Glutamatergic neuron (in vitro differentiated cells): Measurements from ENCODE around the gene LENEP. TPM values are rescaled to one million over a fixed set of nuclear protein-coding genes. Genes with fewer than 3 reads are reported as not detected.

Source experiments
- DNase-seq: peaks from one replicate; pipeline ENCODE4 v3.0.0; 2022
- H3K27ac Mint-ChIP-seq: one replicate; pipeline ENCODE4 v1.8.0; 2020; ENCODE audit warnings: mild to moderate bottlenecking, mixed read lengths, inconsistent platforms; ENCODE audit not compliant: unreplicated experiment
- H3K27me3 Mint-ChIP-seq: one replicate; pipeline ENCODE4 v1.8.0; 2020; ENCODE audit warnings: mild to moderate bottlenecking, moderate library complexity, mixed read lengths, inconsistent platforms; ENCODE audit not compliant: unreplicated experiment
- H3K36me3 Mint-ChIP-seq: one replicate; pipeline ENCODE4 v1.8.0; 2020; ENCODE audit warnings: mild to moderate bottlenecking, mixed read lengths, inconsistent platforms; ENCODE audit not compliant: unreplicated experiment
- H3K4me1 Mint-ChIP-seq: one replicate; pipeline ENCODE4 v1.8.0; 2020; ENCODE audit warnings: mild to moderate bottlenecking, low read depth, mixed read lengths, inconsistent platforms; ENCODE audit not compliant: unreplicated experiment
- H3K4me3 Mint-ChIP-seq: one replicate; pipeline ENCODE4 v1.8.0; 2020; ENCODE audit warnings: mild to moderate bottlenecking, mixed read lengths, inconsistent platforms; ENCODE audit not compliant: unreplicated experiment
- H3K9me3 Mint-ChIP-seq: one replicate; pipeline ENCODE4 v1.8.0; 2020; ENCODE audit warnings: mild to moderate bottlenecking, moderate library complexity, mixed read lengths, inconsistent platforms; ENCODE audit not compliant: unreplicated experiment
- CTCF ChIP-seq: fragments of 200-600 bp; sonication (generic); IDR thresholded peaks from one replicate; pipeline ENCODE4 v1.5.0; 2021; ENCODE audit not compliant: partially characterized antibody, unreplicated experiment
- total RNA-seq: library from RNA; stranded (reverse); fragmentation: NEBNext Ultra II Directional; extraction: Animal tissue kit (Norgen Biotek cat#: 25700); gene quantifications from one replicate; pipeline ENCODE4 v1.2.1, GENCODE V29; 2021; ENCODE audit not compliant: unreplicated experiment

Gene LENEP
- total RNA-seq, 1 donor from 2014 or later = 1.3 TPM

GRCh38 chr1:155015527-155016230 lies 22.3 kb downstream of the LENEP start:
- Mint-ChIP-seq H3K4me3 (peak overlapping the region; percentile 42), H3K9me3 (peaks cover 12% of the 10 kb centered on the region), H3K36me3 (no peaks in the 10 kb centered on the region), H3K27ac (no peak overlapping the region), H3K27me3 (peaks cover 6% of the 10 kb centered on the region), H3K4me1 (peaks cover 20% of the 10 kb centered on the region)
- no peak for DNase-seq
- TF ChIP-seq CTCF = no peak

DNA sequence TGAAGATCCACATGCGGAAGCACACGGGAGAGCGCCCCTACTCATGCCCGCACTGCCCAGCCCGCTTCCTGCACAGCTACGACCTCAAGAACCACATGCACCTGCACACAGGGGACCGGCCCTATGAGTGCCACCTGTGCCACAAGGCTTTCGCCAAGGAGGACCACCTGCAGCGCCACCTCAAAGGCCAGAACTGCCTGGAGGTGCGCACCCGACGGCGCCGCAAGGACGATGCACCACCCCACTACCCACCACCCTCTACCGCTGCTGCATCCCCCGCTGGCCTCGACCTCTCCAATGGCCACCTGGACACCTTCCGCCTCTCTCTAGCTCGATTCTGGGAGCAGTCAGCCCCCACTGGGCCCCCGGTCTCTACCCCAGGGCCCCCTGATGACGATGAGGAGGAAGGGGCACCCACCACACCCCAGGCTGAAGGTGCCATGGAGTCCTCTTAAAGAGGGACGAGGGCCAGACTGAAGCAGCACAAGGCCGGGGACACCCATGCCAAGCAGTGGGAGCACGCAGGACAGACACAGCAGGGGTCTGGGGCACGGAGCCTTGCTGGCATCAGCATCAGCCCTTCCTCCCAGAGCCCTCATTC lies 22.9 kb downstream of the LENEP start:
- H3K27me3 Mint-ChIP-seq = peaks cover 7% of the 10 kb centered on the region
- peak overlapping the region; percentile 59 for H3K4me3 Mint-ChIP-seq
- H3K9me3 Mint-ChIP-seq = peaks cover 12% of the 10 kb centered on the region
- H3K27ac Mint-ChIP-seq = no peak overlapping the region
- H3K4me1 Mint-ChIP-seq = peaks cover 20% of the 10 kb centered on the region
- H3K36me3 Mint-ChIP-seq = no peaks in the 10 kb centered on the region
- no peak for TF ChIP-seq CTCF
- no peak for DNase-seq

- Mint-ChIP-seq H3K36me3 (no peaks in the 10 kb centered on the region), H3K4me1 (peaks cover 19% of the 10 kb centered on the region), H3K27me3 (peaks cover 12% of the 10 kb centered on the region), H3K9me3 (peaks cover 12% of the 10 kb centered on the region), H3K4me3 (peak overlapping the region; percentile 72), H3K27ac (peak overlapping the region; percentile 92)
- TF ChIP-seq CTCF = peak; percentile 93
- peak; percentile 93 for DNase-seq
These were observed 23.9 kb downstream of the LENEP start for GRCh38 chr1:155017041-155017945.

DNA sequence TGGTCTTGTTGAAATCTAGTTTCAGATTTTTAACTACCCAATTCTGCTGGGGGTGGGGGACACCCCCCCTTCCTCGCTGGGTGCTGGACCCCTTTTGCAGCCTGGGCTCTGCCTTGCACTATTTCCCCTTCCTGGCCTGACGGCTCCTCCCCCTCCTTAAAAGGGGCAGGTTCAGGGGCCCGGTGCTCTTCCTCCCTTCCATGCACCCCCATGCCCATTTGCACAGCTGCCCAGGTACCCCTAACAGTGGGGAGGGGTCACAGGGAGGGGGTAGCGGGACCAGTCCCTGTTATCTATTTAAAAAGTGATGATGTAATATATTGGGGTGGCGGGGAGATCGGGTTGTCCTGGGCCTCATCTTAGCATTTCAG lies 24.5 kb downstream of the LENEP start:
- Mint-ChIP-seq H3K4me3 (peak overlapping the region; percentile 71), H3K36me3 (no peaks in the 10 kb centered on the region)
- DNase-seq = no peak

More for the DNA sequence above, 24.5 kb downstream of the LENEP start:
- Mint-ChIP-seq H3K27ac (peak overlapping the region; percentile 84), H3K4me1 (peaks cover 19% of the 10 kb centered on the region), H3K27me3 (peaks cover 12% of the 10 kb centered on the region), H3K9me3 (peaks cover 12% of the 10 kb centered on the region)
- no peak for TF ChIP-seq CTCF
